Keratinocyte (primary cell): ENCODE results near the gene KRT35.

ENCODE experiments used
- EZH2 ChIP-seq: IDR thresholded peaks from one replicate; pipeline ENCODE4 v1.6.1; 2012; ENCODE audit warnings: inconsistent platforms, mild to moderate bottlenecking, low read length, moderate library complexity
- TF ChIP-seq, protein P1 (sequence below), 3 experiments: IDR thresholded peaks in 1 of 3; conservative IDR thresholded peaks in 1 of 3; optimal IDR thresholded peaks in 1 of 3; 2 replicates in 2 of 3; 3 replicates in 1 of 3; pipeline versions ENCODE3 to v1.5.1; 2011; ENCODE audit warnings: low read length in 3 of 3, mild to moderate bottlenecking in 3 of 3, moderate library complexity in 2 of 3, control low read depth in 1 of 3, inconsistent platforms in 1 of 3; ENCODE audit not compliant: insufficient read depth in 2 of 3; ENCODE audit errors: extremely low read depth in 1 of 3

- no peak for TF ChIP-seq EZH2
- TF ChIP-seq, protein P1, sequence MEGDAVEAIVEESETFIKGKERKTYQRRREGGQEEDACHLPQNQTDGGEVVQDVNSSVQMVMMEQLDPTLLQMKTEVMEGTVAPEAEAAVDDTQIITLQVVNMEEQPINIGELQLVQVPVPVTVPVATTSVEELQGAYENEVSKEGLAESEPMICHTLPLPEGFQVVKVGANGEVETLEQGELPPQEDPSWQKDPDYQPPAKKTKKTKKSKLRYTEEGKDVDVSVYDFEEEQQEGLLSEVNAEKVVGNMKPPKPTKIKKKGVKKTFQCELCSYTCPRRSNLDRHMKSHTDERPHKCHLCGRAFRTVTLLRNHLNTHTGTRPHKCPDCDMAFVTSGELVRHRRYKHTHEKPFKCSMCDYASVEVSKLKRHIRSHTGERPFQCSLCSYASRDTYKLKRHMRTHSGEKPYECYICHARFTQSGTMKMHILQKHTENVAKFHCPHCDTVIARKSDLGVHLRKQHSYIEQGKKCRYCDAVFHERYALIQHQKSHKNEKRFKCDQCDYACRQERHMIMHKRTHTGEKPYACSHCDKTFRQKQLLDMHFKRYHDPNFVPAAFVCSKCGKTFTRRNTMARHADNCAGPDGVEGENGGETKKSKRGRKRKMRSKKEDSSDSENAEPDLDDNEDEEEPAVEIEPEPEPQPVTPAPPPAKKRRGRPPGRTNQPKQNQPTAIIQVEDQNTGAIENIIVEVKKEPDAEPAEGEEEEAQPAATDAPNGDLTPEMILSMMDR (optimal IDR thresholded peaks at IDR 0.05 in 1 of 3, IDR thresholded peaks at IDR 0.05 in 1 of 3, conservative IDR thresholded peaks at IDR 0.05 in 1 of 3; ENCODE audit: extremely low read depth in 1 of 3, insufficient read depth in 2 of 3, low read length in 3 of 3), result no peak
Measured at GRCh38 chr17:41486316-41486715, 5.4 kb upstream of the KRT35 start.
